Adrenal gland (tissue), 5 donors: Measurements from ENCODE around the gene HINT2.

Experiments used
- POLR2A ChIP-seq, 2 donors: fragments of 450-650 bp; IDR thresholded peaks; one replicate each; pipeline ENCODE4 v1.6.1; 2017; ENCODE audit warnings: antibody characterized with exemption in 2 of 2, mild to moderate bottlenecking in 2 of 2, moderate library complexity in 1 of 2
- TF ChIP-seq, protein P1 (sequence below), 6 experiments: fragments of 450-650 bp in 4 of 6; fragments of 200-600 bp in 2 of 6; sonication (generic) in 1 of 6; IDR thresholded peaks; 1 replicate in 5 of 6; 2 replicates in 1 of 6; pipeline versions ENCODE4 v1.5.1 to v1.8.0; 2016 to 2021; ENCODE audit warnings: antibody characterized with exemption in 6 of 6, mild to moderate bottlenecking in 2 of 6, moderate library complexity in 1 of 6
- donor health status: DM: no; HTN: no; CAD: no.

DNA sequence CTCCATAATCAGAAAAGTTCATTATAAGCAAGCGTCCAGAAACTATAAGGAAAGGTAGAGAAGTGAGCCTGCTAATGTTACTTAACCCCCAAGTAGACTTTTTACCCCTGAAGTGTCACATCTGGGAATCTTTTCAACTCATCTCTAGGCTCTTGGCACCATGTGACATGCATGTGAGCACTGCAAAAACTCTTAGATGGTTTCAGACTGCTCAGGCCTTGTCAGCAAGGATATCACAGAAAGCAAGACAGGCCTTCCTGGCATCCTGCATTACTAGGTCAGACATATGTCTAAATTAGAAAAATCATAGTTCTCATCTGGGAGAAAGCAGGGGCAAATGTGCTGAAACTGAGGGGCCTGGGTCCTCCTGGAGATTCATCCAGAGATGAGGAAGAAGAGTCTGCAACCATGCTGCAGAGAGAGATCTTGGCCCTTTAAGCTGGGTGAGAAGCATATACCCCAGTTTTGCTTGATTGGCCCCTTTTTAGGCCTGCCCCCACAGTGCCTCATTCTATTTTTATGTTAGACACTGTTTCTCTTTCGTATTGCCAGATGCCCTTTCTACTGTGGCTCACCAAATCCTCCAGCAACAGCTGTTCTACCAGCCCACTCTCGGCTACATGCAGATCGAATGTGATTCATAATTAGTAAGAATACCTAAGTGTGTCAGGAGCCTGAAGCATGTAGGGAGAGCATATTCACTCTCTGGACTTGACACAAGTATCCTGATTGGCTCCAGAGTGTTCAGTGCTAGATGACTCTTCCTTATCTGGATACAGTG lies 33.1 kb upstream of the HINT2 start:
- TF ChIP-seq, protein P1, sequence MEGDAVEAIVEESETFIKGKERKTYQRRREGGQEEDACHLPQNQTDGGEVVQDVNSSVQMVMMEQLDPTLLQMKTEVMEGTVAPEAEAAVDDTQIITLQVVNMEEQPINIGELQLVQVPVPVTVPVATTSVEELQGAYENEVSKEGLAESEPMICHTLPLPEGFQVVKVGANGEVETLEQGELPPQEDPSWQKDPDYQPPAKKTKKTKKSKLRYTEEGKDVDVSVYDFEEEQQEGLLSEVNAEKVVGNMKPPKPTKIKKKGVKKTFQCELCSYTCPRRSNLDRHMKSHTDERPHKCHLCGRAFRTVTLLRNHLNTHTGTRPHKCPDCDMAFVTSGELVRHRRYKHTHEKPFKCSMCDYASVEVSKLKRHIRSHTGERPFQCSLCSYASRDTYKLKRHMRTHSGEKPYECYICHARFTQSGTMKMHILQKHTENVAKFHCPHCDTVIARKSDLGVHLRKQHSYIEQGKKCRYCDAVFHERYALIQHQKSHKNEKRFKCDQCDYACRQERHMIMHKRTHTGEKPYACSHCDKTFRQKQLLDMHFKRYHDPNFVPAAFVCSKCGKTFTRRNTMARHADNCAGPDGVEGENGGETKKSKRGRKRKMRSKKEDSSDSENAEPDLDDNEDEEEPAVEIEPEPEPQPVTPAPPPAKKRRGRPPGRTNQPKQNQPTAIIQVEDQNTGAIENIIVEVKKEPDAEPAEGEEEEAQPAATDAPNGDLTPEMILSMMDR (IDR thresholded peaks at IDR 0.05), result no peak
- peak in 1 of 2 donors; percentile 29 for TF ChIP-seq POLR2A (IDR thresholded peaks at IDR 0.05)
